AG04450 (cell line): ENCODE measurements around the gene TRPV6. TPM values are rescaled to one million over a fixed set of nuclear protein-coding genes. Genes with fewer than 3 reads are reported as not detected.

Experiments used
- CTCF ChIA-PET: fragments of 300-600, 350-600 bp; formaldehyde crosslinking; extraction: SDS; loops from one replicate; lab custom pipeline; 2022; ENCODE audit warnings: antibody characterized with exemption, inconsistent platforms; lab: Charles Lee
- POLR2A ChIA-PET: fragments of 350-600 bp; formaldehyde crosslinking; extraction: SDS; loops from one replicate; lab custom pipeline; 2021; ENCODE audit warnings: antibody characterized with exemption, inconsistent platforms; lab: Yijun Ruan, JAX
- DNase-seq: peaks from one replicate; pipeline ENCODE4 v3.0.0-alpha.2; 2011; ENCODE audit warnings: low read depth, low spot score
- H3K27ac ChIP-seq: one replicate; pipeline ENCODE4 v1.5.1; 2012; ENCODE audit warnings: low read depth, low read length, control low read depth
- H3K27me3 ChIP-seq: one replicate; pipeline ENCODE4 v1.6.0; 2012; ENCODE audit warnings: low read length; ENCODE audit not compliant: control insufficient read depth, insufficient read depth
- H3K4me3 ChIP-seq: 2 replicates; pipeline ENCODE4 v1.5.1; 2011; ENCODE audit warnings: mild to moderate bottlenecking, low read depth, low read length, control low read depth
- H3K9me3 ChIP-seq: 2 replicates; pipeline ENCODE4 v1.5.1; 2012; ENCODE audit warnings: low read length; ENCODE audit not compliant: control insufficient read depth, insufficient read depth
- polyA plus RNA-seq: library from polyadenylated mRNA; depleted of rRNA; stranded (reverse); fragments of >200 nt; gene quantifications from 2 replicates; pipeline ENCODE4 v1.2.3, GENCODE V29; 2011
- TF ChIP-seq, protein P1 (sequence below): IDR thresholded peaks from 2 replicates; pipeline ENCODE4 v1.5.1; 2011; ENCODE audit warnings: low read depth, low read length, control low read depth, inconsistent platforms

The TRPV6 gene
- polyA plus RNA-seq, 1 experiment, result not detected

DNA sequence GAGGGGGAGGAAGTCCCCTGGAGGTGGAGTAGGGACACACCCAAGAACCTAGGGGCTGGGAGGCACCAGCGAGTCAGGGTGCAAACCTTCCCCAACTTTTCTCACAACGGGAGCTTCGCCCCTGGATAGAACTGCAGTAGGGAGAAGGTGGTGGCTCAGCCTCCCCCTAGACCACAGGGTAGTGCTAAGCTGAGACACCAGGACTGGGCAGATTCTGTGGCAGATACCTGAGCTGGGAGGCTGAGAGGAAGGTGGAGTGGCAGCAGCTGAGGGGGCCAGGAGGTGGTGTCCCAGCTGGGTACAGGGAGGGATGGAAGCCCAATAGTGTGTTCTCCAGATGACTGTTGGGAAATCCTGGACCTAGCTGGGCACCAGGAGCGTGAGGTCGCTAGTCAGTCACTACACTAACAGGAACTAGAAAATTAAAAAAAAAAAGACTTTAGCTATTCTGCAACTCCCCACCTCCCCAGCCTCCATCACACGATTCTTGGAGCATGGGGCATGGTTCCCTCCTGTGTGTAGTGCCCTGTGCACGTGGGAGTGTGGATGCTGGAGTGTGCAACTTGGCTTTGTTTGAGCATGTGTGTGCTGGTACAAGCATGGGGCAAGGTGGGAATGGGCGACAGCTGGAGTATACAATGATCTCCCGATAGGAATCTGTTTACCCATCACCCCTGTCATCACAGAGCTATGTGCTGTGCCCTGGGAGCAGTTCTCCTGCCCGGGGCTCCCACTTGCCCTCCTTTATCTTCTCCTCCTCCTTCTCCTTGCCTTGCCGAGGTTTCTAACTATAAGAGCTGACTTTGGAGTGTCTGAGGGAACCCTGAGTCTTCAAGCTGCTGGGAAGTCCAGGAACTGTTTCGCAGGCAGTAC is 8.8 kb upstream of the TRPV6 start:
- H3K9me3 ChIP-seq, result peaks cover 17% of the 10 kb centered on the region
- H3K27ac ChIP-seq, result no peak overlapping the region
- no peak overlapping the region for H3K4me3 ChIP-seq
- no peak for DNase-seq
- ChIA-PET CTCF (no interaction called here), POLR2A (no interaction called here)
- TF ChIP-seq, protein P1, sequence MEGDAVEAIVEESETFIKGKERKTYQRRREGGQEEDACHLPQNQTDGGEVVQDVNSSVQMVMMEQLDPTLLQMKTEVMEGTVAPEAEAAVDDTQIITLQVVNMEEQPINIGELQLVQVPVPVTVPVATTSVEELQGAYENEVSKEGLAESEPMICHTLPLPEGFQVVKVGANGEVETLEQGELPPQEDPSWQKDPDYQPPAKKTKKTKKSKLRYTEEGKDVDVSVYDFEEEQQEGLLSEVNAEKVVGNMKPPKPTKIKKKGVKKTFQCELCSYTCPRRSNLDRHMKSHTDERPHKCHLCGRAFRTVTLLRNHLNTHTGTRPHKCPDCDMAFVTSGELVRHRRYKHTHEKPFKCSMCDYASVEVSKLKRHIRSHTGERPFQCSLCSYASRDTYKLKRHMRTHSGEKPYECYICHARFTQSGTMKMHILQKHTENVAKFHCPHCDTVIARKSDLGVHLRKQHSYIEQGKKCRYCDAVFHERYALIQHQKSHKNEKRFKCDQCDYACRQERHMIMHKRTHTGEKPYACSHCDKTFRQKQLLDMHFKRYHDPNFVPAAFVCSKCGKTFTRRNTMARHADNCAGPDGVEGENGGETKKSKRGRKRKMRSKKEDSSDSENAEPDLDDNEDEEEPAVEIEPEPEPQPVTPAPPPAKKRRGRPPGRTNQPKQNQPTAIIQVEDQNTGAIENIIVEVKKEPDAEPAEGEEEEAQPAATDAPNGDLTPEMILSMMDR, result no peak
- H3K27me3 ChIP-seq, result no peaks in the 10 kb centered on the region

DNA sequence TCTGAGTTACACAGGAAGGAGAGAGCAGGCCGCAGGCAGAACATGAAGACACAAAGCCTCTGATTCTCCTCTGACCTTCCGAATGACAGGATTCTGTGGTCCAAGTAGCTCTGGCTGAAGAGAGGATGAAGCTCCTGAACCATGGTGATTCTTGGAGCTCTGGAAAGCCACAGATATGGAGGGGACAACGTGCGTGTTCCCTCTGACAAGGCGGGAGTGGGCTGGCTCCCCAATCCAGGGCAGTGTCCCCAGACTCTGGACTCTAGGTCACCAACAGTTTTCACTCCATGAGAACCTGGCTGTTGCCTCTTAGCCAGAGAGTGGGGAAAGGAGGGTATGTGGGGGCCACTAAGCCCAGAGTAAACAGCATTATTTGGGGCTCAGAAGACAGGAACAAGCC is 7.4 kb upstream of the TRPV6 start:
- DNase-seq, result no peak
- CTCF ChIA-PET, result no interaction called here
- TF ChIP-seq, protein P1, result no peak
- POLR2A ChIA-PET, result no interaction called here
- Histone ChIP-seq H3K27ac (no peak overlapping the region), H3K27me3 (no peaks in the 10 kb centered on the region), H3K4me3 (no peak overlapping the region), H3K9me3 (peaks cover 18% of the 10 kb centered on the region)

DNA sequence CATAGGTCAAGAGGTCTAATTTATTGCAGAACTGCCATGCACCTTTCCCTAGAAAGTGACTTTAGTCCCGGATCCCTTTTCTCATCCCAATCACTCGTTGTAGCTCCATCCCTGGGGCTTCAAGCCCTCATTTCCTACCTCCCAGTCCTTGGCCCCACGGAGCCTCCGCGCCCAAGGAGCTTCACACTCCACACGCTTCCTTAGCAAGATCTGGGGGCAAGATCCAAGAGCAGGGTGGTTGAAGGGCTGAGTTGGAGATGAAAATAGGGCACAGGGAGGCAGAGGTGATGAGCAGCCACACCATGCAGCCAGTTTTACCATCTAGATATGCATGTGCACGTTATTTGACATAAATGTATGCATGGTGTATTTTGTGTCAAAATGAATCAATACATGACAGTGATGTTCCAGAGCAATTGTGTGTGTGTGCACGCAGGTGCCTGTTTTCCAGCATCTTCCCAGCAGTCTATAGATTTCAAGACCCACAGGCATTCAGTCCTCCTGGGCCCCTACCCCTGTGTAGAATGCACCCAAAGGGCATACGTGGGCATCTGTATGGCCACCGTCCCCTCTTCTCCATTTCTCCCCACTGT is 6.0 kb upstream of the TRPV6 start:
- no peaks in the 10 kb centered on the region for H3K27me3 ChIP-seq
- no peak overlapping the region for H3K27ac ChIP-seq
- no peak for DNase-seq
- TF ChIP-seq, protein P1, result no peak
- CTCF ChIA-PET, result no interaction called here
- peaks cover 18% of the 10 kb centered on the region for H3K9me3 ChIP-seq
- POLR2A ChIA-PET, result no interaction called here
- no peak overlapping the region for H3K4me3 ChIP-seq

DNA sequence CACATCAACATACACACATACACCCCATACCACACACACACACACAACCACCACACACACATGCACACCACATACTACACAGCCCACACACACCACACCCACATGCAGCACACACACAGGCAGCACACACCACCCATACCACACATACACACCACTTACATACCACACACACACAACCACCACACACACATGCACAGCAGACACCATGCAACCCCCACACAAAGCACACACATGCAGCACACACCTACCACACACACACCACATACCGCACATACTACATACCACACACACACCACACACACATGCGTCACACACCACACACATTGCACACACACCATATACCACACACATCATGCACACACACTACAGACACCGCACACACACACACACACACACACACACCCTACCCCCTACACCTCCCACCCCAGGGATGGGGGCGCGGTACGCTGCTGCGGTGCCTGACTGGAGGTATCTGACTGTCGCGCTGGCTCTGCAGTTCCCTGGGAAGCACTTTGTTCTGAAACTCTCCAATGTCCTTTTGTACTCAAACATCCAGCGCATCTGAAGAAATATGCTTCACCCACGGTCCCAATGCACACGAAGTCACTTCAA is 5.4 kb upstream of the TRPV6 start:
- Histone ChIP-seq H3K4me3 (no peak overlapping the region), H3K9me3 (peaks cover 18% of the 10 kb centered on the region), H3K27ac (no peak overlapping the region), H3K27me3 (no peaks in the 10 kb centered on the region)
- no peak for DNase-seq
- TF ChIP-seq, protein P1, result no peak
- POLR2A ChIA-PET, result no interaction called here
- CTCF ChIA-PET, result no interaction called here

DNA sequence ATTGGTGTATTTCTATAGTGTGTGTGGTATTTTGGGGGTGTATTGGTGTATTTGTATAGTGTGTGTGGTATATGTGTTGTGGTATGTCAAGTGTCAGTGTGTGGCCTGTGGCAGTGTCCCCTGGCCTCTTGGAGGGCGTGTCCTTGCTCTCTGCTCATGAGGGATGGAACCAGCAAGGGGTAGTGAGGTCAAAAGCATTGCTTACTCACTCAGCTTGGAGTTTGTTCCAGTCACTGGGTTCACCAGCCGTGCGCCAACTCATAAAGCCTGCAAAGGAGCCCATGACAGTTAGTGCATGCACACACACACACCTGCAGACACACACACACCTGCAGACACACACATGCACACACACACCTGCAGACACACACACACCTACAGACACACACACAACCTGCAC is 4.3 kb upstream of the TRPV6 start:
- H3K4me3 ChIP-seq, result no peak overlapping the region

More for the DNA sequence above, 4.3 kb upstream of the TRPV6 start:
- TF ChIP-seq, protein P1, result no peak
- Histone ChIP-seq H3K27me3 (no peaks in the 10 kb centered on the region), H3K9me3 (peaks cover 27% of the 10 kb centered on the region), H3K27ac (no peak overlapping the region)
- POLR2A ChIA-PET, result no interaction called here
- CTCF ChIA-PET, result no interaction called here
- DNase-seq, result no peak
